ENCODE results near the gene SLC30A1.

Gene SLC30A1

DNA sequence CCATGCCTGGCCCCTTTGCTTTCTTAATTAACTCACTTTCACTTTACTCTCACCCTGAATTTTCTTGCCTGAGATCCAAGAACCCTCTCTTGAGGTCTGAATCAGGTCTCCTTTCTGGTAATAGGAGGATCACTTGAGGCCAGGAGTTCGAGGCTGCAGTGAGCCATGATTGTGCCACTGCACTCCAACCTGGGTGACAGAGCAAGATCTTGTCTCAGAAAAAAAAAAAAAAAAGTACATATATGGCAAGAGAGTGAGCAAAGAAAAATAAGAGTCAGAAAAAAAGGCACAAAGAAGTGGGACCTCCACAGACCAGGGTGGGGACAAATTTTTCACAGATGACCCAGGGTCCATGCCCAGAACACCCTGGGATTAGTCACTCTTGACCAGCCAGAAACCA lies 52.9 kb downstream of the SLC30A1 start:
- in situ Hi-C loops (cut with MboI; ENCODE audit: low sequenced_read_pairs): no loop called here

GRCh38 chr1:211525101-211525676 lies 53.8 kb downstream of the SLC30A1 start:
- in situ Hi-C loops (cut with MboI; ENCODE audit: low sequenced_read_pairs): no loop called here

- in situ Hi-C loops (cut with MboI; ENCODE audit: low sequenced_read_pairs): no loop called here
Measured at GRCh38 chr1:211524521-211524920, 54.4 kb downstream of the SLC30A1 start.

DNA sequence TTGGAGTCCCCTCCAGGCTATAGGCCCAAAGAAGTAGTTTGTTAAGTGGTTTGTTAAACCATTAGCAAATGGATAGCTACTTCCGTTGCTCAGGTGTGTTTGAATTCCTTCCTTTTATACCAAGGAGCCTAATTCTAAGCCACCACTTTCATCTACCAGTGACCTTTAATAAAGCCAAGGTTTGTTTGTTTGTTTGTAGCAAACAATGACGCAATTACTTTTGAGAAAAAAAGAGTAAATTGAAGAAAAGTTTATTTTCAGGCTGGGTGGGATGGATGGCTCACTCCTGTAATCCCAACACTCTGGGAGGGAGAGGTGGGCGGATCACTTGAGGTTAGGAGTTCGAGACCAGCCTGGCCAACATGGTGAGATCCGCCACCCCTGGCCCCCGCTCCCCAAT lies 56.2 kb downstream of the SLC30A1 start:
- in situ Hi-C loops (cut with MboI; ENCODE audit: low sequenced_read_pairs): no loop called here
